GM19099 (cell line): Measurements from ENCODE around the gene GBE1.

ENCODE experiments used
- POLR2A ChIP-seq: IDR thresholded peaks from 3 replicates; pipeline ENCODE4 v1.6.1; 2011; ENCODE audit warnings: low read depth; ENCODE audit not compliant: insufficient read length; ENCODE audit errors: extremely low read depth

GBE1 gene

GRCh38 chr3:81490541-81491288 is 270.7 kb downstream of the GBE1 start:
- TF ChIP-seq POLR2A, result no peak

- no peak for TF ChIP-seq POLR2A
Measured at GRCh38 chr3:81485444-81485865, 276.0 kb downstream of the GBE1 start.

GRCh38 chr3:81484520-81484919 is 276.9 kb downstream of the GBE1 start:
- TF ChIP-seq POLR2A, result no peak

- no peak for TF ChIP-seq POLR2A
Measured at GRCh38 chr3:81483046-81483445, 278.4 kb downstream of the GBE1 start.

- TF ChIP-seq POLR2A, result no peak
Measured at GRCh38 chr3:81477740-81478139, 283.7 kb downstream of the GBE1 start.

- TF ChIP-seq POLR2A, result no peak
Measured at GRCh38 chr3:81476692-81477091, 284.8 kb downstream of the GBE1 start.

- no peak for TF ChIP-seq POLR2A
Measured at GRCh38 chr3:81472600-81473362, 288.7 kb downstream of the GBE1 start.

GRCh38 chr3:81470524-81471278 is 290.7 kb downstream of the GBE1 start:
- no peak for TF ChIP-seq POLR2A

- no peak for TF ChIP-seq POLR2A
Measured at GRCh38 chr3:81468391-81468790, 293.1 kb downstream of the GBE1 start.

- TF ChIP-seq POLR2A, result no peak
Measured at GRCh38 chr3:81466201-81466560, 295.3 kb downstream of the GBE1 start.

- TF ChIP-seq POLR2A, result no peak
Measured at GRCh38 chr3:81465510-81466200, 295.8 kb downstream of the GBE1 start.

- no peak for TF ChIP-seq POLR2A
Measured at GRCh38 chr3:81463781-81464180, 297.7 kb downstream of the GBE1 start.

- TF ChIP-seq POLR2A, result no peak
Measured at GRCh38 chr3:81462921-81463320, 298.5 kb downstream of the GBE1 start.

GRCh38 chr3:81459733-81460132 is 301.7 kb downstream of the GBE1 start:
- no peak for TF ChIP-seq POLR2A

GRCh38 chr3:81452418-81452817 is 309.0 kb downstream of the GBE1 start:
- TF ChIP-seq POLR2A, result no peak
